ENCODE data around the gene ABCB1.

The ABCB1 gene

GRCh38 chr7:87564296-87564963, 36.3 kb downstream of the ABCB1 start:
- no peak overlapping the region for H2AK5ac ChIP-seq (ENCODE audit: low read length)
- H3K4me2 ChIP-seq (ENCODE audit: low read length) = no peak overlapping the region
- WGBS (ENCODE audit: extremely low coverage, insufficient coverage, low lambda C conversion rate) = no CpG with 5 or more reads among the region's 3 CpGs
- H2BK15ac ChIP-seq (replicated peaks; ENCODE audit: low read depth) = no peak overlapping the region
- no peak overlapping the region for H3K4ac ChIP-seq (ENCODE audit: low read depth, low read length)
- no peaks in the 10 kb centered on the region for H3K27me3 ChIP-seq (ENCODE audit: insufficient read depth, low read length, poor library complexity)
- no peak overlapping the region for H4K5ac ChIP-seq (ENCODE audit: low read length)
- H3K56ac ChIP-seq (ENCODE audit: low read length) = no peak overlapping the region
- no peaks in the 10 kb centered on the region for H3K79me1 ChIP-seq (ENCODE audit: low read length)
- DNase-seq = peak; percentile 75
- H3K27ac ChIP-seq (ENCODE audit: low read depth, low read length) = no peak overlapping the region
- no peak overlapping the region for H3K9ac ChIP-seq (ENCODE audit: low read length)
- no peaks in the 10 kb centered on the region for H3K36me3 ChIP-seq (ENCODE audit: control insufficient read depth, insufficient read depth, low read length)
- H2BK120ac ChIP-seq (ENCODE audit: low read depth, low read length) = no peak overlapping the region
- H4K8ac ChIP-seq (ENCODE audit: low read depth, low read length) = no peak overlapping the region
- H2BK5ac ChIP-seq (ENCODE audit: low read length) = no peak overlapping the region
- H3K23ac ChIP-seq (ENCODE audit: low read length) = no peak overlapping the region
- H3K79me2 ChIP-seq (ENCODE audit: control insufficient read depth, insufficient read depth, low read length) = no peaks in the 10 kb centered on the region
- H3K4me3 ChIP-seq (ENCODE audit: low read length) = no peak overlapping the region
- no peak overlapping the region for H3K18ac ChIP-seq (ENCODE audit: low read length)
- H3K4me1 ChIP-seq (ENCODE audit: control insufficient read depth, low read depth, low read length) = no peaks in the 10 kb centered on the region

- no peak overlapping the region for H4K8ac ChIP-seq (ENCODE audit: low read depth, low read length)
- DNase-seq = no peak
- H3K23ac ChIP-seq (ENCODE audit: low read length) = no peak overlapping the region
Observed at GRCh38 chr7:87561702-87562101, 39.0 kb downstream of the ABCB1 start.

DNA sequence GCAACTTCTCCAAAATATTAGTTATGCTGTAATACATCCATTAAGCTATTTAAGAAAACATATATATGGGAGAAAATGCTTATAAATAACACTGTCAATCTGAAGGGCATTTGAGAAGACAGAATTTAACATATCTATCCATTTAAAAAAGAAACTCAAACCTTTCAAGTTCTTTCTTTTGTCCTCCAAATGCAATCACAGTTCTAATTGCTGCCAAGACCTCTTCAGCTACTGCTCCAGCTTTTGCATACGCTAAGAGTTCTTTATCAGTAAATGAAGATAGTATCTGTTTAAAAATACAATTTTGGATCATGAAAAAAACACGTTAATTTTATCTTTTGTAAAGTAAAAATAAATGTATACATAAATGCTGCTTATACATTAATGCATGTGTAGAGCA, 39.6 kb downstream of the ABCB1 start:
- H2BK5ac ChIP-seq (ENCODE audit: low read length) = no peak overlapping the region
- WGBS (ENCODE audit: extremely low coverage, insufficient coverage, low lambda C conversion rate) = no CpG with 5 or more reads among the region's 2 CpGs
- no peak for DNase-seq
- no peaks in the 10 kb centered on the region for H3K79me2 ChIP-seq (ENCODE audit: control insufficient read depth, insufficient read depth, low read length)
- no peak overlapping the region for H3K23ac ChIP-seq (ENCODE audit: low read length)
- H3K4ac ChIP-seq (ENCODE audit: low read depth, low read length) = no peak overlapping the region
- no peak overlapping the region for H3K27ac ChIP-seq (ENCODE audit: low read depth, low read length)
- no peak overlapping the region for H3K56ac ChIP-seq (ENCODE audit: low read length)
- no peaks in the 10 kb centered on the region for H3K36me3 ChIP-seq (ENCODE audit: control insufficient read depth, insufficient read depth, low read length)
- H3K18ac ChIP-seq (ENCODE audit: low read length) = no peak overlapping the region
- no peaks in the 10 kb centered on the region for H3K27me3 ChIP-seq (ENCODE audit: insufficient read depth, low read length, poor library complexity)
- H3K79me1 ChIP-seq (ENCODE audit: low read length) = no peaks in the 10 kb centered on the region
- no peaks in the 10 kb centered on the region for H3K4me1 ChIP-seq (ENCODE audit: control insufficient read depth, low read depth, low read length)
- H2BK120ac ChIP-seq (ENCODE audit: low read depth, low read length) = no peak overlapping the region
- H3K4me3 ChIP-seq (ENCODE audit: low read length) = no peak overlapping the region
- H2AK5ac ChIP-seq (ENCODE audit: low read length) = no peak overlapping the region
- no peak overlapping the region for H3K9ac ChIP-seq (ENCODE audit: low read length)
- no peak overlapping the region for H4K8ac ChIP-seq (ENCODE audit: low read depth, low read length)
- H2BK15ac ChIP-seq (replicated peaks; ENCODE audit: low read depth) = no peak overlapping the region
- no peak overlapping the region for H3K4me2 ChIP-seq (ENCODE audit: low read length)
- H4K5ac ChIP-seq (ENCODE audit: low read length) = no peak overlapping the region

More at GRCh38 chr7:87561702-87562101, 39.0 kb downstream of the ABCB1 start:
- Histone ChIP-seq H3K36me3 (ENCODE audit: control insufficient read depth, insufficient read depth, low read length) (no peaks in the 10 kb centered on the region), H3K56ac (ENCODE audit: low read length) (no peak overlapping the region), H2BK5ac (ENCODE audit: low read length) (no peak overlapping the region), H3K79me1 (ENCODE audit: low read length) (no peaks in the 10 kb centered on the region), H4K5ac (ENCODE audit: low read length) (no peak overlapping the region), H3K9ac (ENCODE audit: low read length) (no peak overlapping the region), H3K27me3 (ENCODE audit: insufficient read depth, low read length, poor library complexity) (no peaks in the 10 kb centered on the region), H3K4me1 (ENCODE audit: control insufficient read depth, low read depth, low read length) (no peaks in the 10 kb centered on the region), H3K4me3 (ENCODE audit: low read length) (no peak overlapping the region), H2BK120ac (ENCODE audit: low read depth, low read length) (no peak overlapping the region), H3K79me2 (ENCODE audit: control insufficient read depth, insufficient read depth, low read length) (no peaks in the 10 kb centered on the region), H3K18ac (ENCODE audit: low read length) (no peak overlapping the region), H2AK5ac (ENCODE audit: low read length) (no peak overlapping the region), H3K4ac (ENCODE audit: low read depth, low read length) (no peak overlapping the region), H3K27ac (ENCODE audit: low read depth, low read length) (no peak overlapping the region), H2BK15ac (replicated peaks; ENCODE audit: low read depth) (no peak overlapping the region), H3K4me2 (ENCODE audit: low read length) (no peak overlapping the region)
- no CpG with 5 or more reads among the region's 4 CpGs for WGBS (ENCODE audit: extremely low coverage, insufficient coverage, low lambda C conversion rate)

DNA sequence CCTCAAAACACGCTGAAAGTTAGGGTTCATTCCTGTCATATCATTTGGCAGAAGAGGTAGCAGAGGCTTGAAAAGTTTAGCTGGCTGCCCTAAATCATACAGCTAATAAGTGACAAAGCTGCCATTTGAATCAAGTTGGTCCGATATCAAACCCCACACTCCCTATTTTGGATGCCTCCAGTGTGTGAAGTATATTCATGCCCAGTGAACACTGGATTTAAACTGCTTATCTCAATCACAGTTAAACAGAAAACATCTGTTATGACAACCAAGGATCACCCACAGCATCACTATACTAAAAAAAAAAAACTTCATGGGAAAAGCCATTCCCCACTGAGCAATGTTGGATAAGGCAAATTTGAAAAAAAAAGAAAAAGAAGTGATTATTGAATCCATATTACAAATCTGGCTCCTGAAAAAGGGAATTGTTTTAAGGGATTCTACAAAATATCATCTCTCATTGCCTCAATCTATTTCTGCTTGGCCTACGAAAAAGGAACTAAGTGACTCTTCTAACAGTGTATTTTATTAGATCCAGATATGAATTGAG, 48.3 kb downstream of the ABCB1 start:
- Histone ChIP-seq H3K79me1 (ENCODE audit: low read length) (no peaks in the 10 kb centered on the region), H4K5ac (ENCODE audit: low read length) (no peak overlapping the region), H3K23ac (ENCODE audit: low read length) (no peak overlapping the region), H2AK5ac (ENCODE audit: low read length) (no peak overlapping the region), H3K56ac (ENCODE audit: low read length) (no peak overlapping the region), H4K8ac (ENCODE audit: low read depth, low read length) (no peak overlapping the region), H2BK5ac (ENCODE audit: low read length) (no peak overlapping the region), H3K18ac (ENCODE audit: low read length) (no peak overlapping the region), H2BK15ac (replicated peaks; ENCODE audit: low read depth) (no peak overlapping the region), H3K4me2 (ENCODE audit: low read length) (no peak overlapping the region), H3K4me3 (ENCODE audit: low read length) (no peak overlapping the region), H3K27ac (ENCODE audit: low read depth, low read length) (no peak overlapping the region), H3K79me2 (ENCODE audit: control insufficient read depth, insufficient read depth, low read length) (no peaks in the 10 kb centered on the region), H3K27me3 (ENCODE audit: insufficient read depth, low read length, poor library complexity) (no peaks in the 10 kb centered on the region), H3K9ac (ENCODE audit: low read length) (no peak overlapping the region), H2BK120ac (ENCODE audit: low read depth, low read length) (no peak overlapping the region), H3K36me3 (ENCODE audit: control insufficient read depth, insufficient read depth, low read length) (no peaks in the 10 kb centered on the region), H3K4me1 (ENCODE audit: control insufficient read depth, low read depth, low read length) (no peaks in the 10 kb centered on the region), H3K4ac (ENCODE audit: low read depth, low read length) (no peak overlapping the region)
- WGBS (ENCODE audit: extremely low coverage, insufficient coverage, low lambda C conversion rate) = no CpG with 5 or more reads among the region's 3 CpGs
- DNase-seq = no peak

- H3K4me3 ChIP-seq (ENCODE audit: low read length) = no peak overlapping the region
- no peak overlapping the region for H3K27ac ChIP-seq (ENCODE audit: low read depth, low read length)
- no peak overlapping the region for H2BK120ac ChIP-seq (ENCODE audit: low read depth, low read length)
- H3K18ac ChIP-seq (ENCODE audit: low read length) = no peak overlapping the region
- no peak overlapping the region for H3K4me2 ChIP-seq (ENCODE audit: low read length)
- no peak overlapping the region for H3K4ac ChIP-seq (ENCODE audit: low read depth, low read length)
- H3K23ac ChIP-seq (ENCODE audit: low read length) = no peak overlapping the region
- no peak for DNase-seq
- no peak overlapping the region for H4K5ac ChIP-seq (ENCODE audit: low read length)
- no peaks in the 10 kb centered on the region for H3K4me1 ChIP-seq (ENCODE audit: control insufficient read depth, low read depth, low read length)
- H3K79me1 ChIP-seq (ENCODE audit: low read length) = no peaks in the 10 kb centered on the region
- H3K79me2 ChIP-seq (ENCODE audit: control insufficient read depth, insufficient read depth, low read length) = no peaks in the 10 kb centered on the region
- no CpG with 5 or more reads among the region's 7 CpGs for WGBS (ENCODE audit: extremely low coverage, insufficient coverage, low lambda C conversion rate)
- H3K56ac ChIP-seq (ENCODE audit: low read length) = no peak overlapping the region
- H2BK5ac ChIP-seq (ENCODE audit: low read length) = no peak overlapping the region
- H2BK15ac ChIP-seq (replicated peaks; ENCODE audit: low read depth) = no peak overlapping the region
- no peaks in the 10 kb centered on the region for H3K27me3 ChIP-seq (ENCODE audit: insufficient read depth, low read length, poor library complexity)
- no peaks in the 10 kb centered on the region for H3K36me3 ChIP-seq (ENCODE audit: control insufficient read depth, insufficient read depth, low read length)
- H2AK5ac ChIP-seq (ENCODE audit: low read length) = no peak overlapping the region
- H3K9ac ChIP-seq (ENCODE audit: low read length) = no peak overlapping the region
- H4K8ac ChIP-seq (ENCODE audit: low read depth, low read length) = no peak overlapping the region
Observed at GRCh38 chr7:87548123-87548919, 52.4 kb downstream of the ABCB1 start.

Data from mesendoderm (in vitro differentiated cells).